AG09319 (cell line): ENCODE measurements around the gene STXBP4.
A peak's percentile ranks its signal among the peaks of the same experiment; 100 is the strongest.

Experiments used
- DNase-seq: peaks from one replicate; pipeline ENCODE4 v3.0.0-alpha.2; 2010; ENCODE audit warnings: low read depth; ENCODE audit errors: extremely low read depth
- CTCF ChIP-seq: IDR thresholded peaks from 2 replicates; pipeline ENCODE4 v1.5.1; 2011; ENCODE audit warnings: low read depth, mild to moderate bottlenecking, inconsistent platforms, low read length, moderate library complexity

STXBP4 gene

GRCh38 chr17:55038291-55038690 is 69.7 kb downstream of the STXBP4 start:
- TF ChIP-seq CTCF, result no peak
- DNase-seq, result no peak

GRCh38 chr17:55040611-55041010 is 72.0 kb downstream of the STXBP4 start:
- no peak for DNase-seq

GRCh38 chr17:55053855-55054254 is 85.3 kb downstream of the STXBP4 start:
- TF ChIP-seq CTCF, result peak; percentile 45
- no peak for DNase-seq

More at GRCh38 chr17:55040611-55041010, 72.0 kb downstream of the STXBP4 start:
- no peak for TF ChIP-seq CTCF

- no peak for TF ChIP-seq CTCF
- DNase-seq, result no peak
Observed at GRCh38 chr17:55054429-55054828, 85.9 kb downstream of the STXBP4 start.

- no peak for DNase-seq
- no peak for TF ChIP-seq CTCF
Observed at GRCh38 chr17:55056526-55056925, 88.0 kb downstream of the STXBP4 start.

GRCh38 chr17:55057184-55057583 is 88.6 kb downstream of the STXBP4 start:
- TF ChIP-seq CTCF, result no peak
- no peak for DNase-seq

GRCh38 chr17:55059724-55060123 is 91.2 kb downstream of the STXBP4 start:
- no peak for TF ChIP-seq CTCF

More at GRCh38 chr17:55059724-55060123, 91.2 kb downstream of the STXBP4 start:
- no peak for DNase-seq
